GM18520 (cell line): ENCODE data around the gene DCTD.

Experiments used
- ATAC-seq: cut with Tn5 transposase; IDR thresholded peaks from one replicate; pipeline ENCODE4 v1.9.1; 2021; ENCODE audit not compliant: unreplicated experiment

Gene DCTD

GRCh38 chr4:182873726-182874125, 43.5 kb downstream of the DCTD start:
- ATAC-seq: no peak

GRCh38 chr4:182873289-182873688, 43.9 kb downstream of the DCTD start:
- no peak for ATAC-seq

- ATAC-seq: no peak
Observed at GRCh38 chr4:182872886-182873285, 44.3 kb downstream of the DCTD start.

GRCh38 chr4:182871616-182872015, 45.6 kb downstream of the DCTD start:
- no peak for ATAC-seq

GRCh38 chr4:182869697-182870096, 47.5 kb downstream of the DCTD start:
- ATAC-seq: no peak

GRCh38 chr4:182866746-182867145, 50.4 kb downstream of the DCTD start:
- ATAC-seq: no peak

GRCh38 chr4:182863501-182863900, 53.7 kb downstream of the DCTD start:
- no peak for ATAC-seq

GRCh38 chr4:182862921-182863320, 54.3 kb downstream of the DCTD start:
- no peak for ATAC-seq

GRCh38 chr4:182862141-182862875, 54.9 kb downstream of the DCTD start:
- ATAC-seq: no peak

GRCh38 chr4:182861346-182861745, 55.8 kb downstream of the DCTD start:
- ATAC-seq: no peak

- ATAC-seq: no peak
Observed at GRCh38 chr4:182859730-182860129, 57.5 kb downstream of the DCTD start.

- ATAC-seq: no peak
Observed at GRCh38 chr4:182858711-182859110, 58.5 kb downstream of the DCTD start.

- ATAC-seq: no peak
Observed at GRCh38 chr4:182856862-182857261, 60.3 kb downstream of the DCTD start.

- no peak for ATAC-seq
Observed at GRCh38 chr4:182855877-182856276, 61.3 kb downstream of the DCTD start.

GRCh38 chr4:182855312-182855711, 61.9 kb downstream of the DCTD start:
- no peak for ATAC-seq

GRCh38 chr4:182854466-182854865, 62.7 kb downstream of the DCTD start:
- no peak for ATAC-seq

- no peak for ATAC-seq
Observed at GRCh38 chr4:182853731-182854330, 63.4 kb downstream of the DCTD start.

- no peak for ATAC-seq
Observed at GRCh38 chr4:182848685-182849084, 68.5 kb downstream of the DCTD start.

GRCh38 chr4:182847576-182848450, 69.4 kb downstream of the DCTD start:
- no peak for ATAC-seq

- ATAC-seq: no peak
Observed at GRCh38 chr4:182846036-182846435, 71.2 kb downstream of the DCTD start.

GRCh38 chr4:182845618-182846017, 71.6 kb downstream of the DCTD start:
- no peak for ATAC-seq

GRCh38 chr4:182843808-182844325, 73.3 kb downstream of the DCTD start:
- ATAC-seq: no peak
